Inflammatory macrophage treated with lipopolysaccharide for 1 hour (primary cell): ENCODE data around the gene ANKRD27.
"Not testable (repeated sequence)": the region's sequence is repeated elsewhere in the genome, so short reads cannot be mapped to it uniquely, and the experiment has no call there.

Experiments used
- DNase-seq, 2 donors: peaks; one replicate each; pipeline ENCODE4 v3.0.0-alpha.2; 2020 to 2022

Gene ANKRD27

GRCh38 chr19:32674931-32675719, at the start of gene ANKRD27:
TSS of gene ANKRD27 (minus strand) at chr19:32675180. CDS start at chr19:32659015, 16,165 bp downstream.
- peak; percentile 97 to 99 for DNase-seq

GRCh38 chr19:32720936-32721250, 45.9 kb upstream of the ANKRD27 start:
- DNase-seq, result no peak

GRCh38 chr19:32720216-32720935, 45.4 kb upstream of the ANKRD27 start:
- DNase-seq, result no peak

- DNase-seq, result no peak
Observed at GRCh38 chr19:32719611-32720059, 44.7 kb upstream of the ANKRD27 start, which contains the start of gene TDRD12. TSS of gene TDRD12 (plus strand) at chr19:32719767. CDS start at chr19:32720073, 306 bp downstream.

- DNase-seq, result peak in 1 of 2 donors; percentile 14
Observed at GRCh38 chr19:32718286-32718685, 43.3 kb upstream of the ANKRD27 start.

- no peak for DNase-seq
Observed at GRCh38 chr19:32717496-32717895, 42.5 kb upstream of the ANKRD27 start.

GRCh38 chr19:32716203-32716602, 41.2 kb upstream of the ANKRD27 start:
- not testable (repeated sequence) for DNase-seq

GRCh38 chr19:32711747-32712146, 36.8 kb upstream of the ANKRD27 start:
- no peak for DNase-seq

GRCh38 chr19:32709032-32709431, 34.1 kb upstream of the ANKRD27 start:
- DNase-seq, result no peak

- DNase-seq, result no peak
Observed at GRCh38 chr19:32708457-32708856, 33.5 kb upstream of the ANKRD27 start.

- not testable (repeated sequence) for DNase-seq
Observed at GRCh38 chr19:32704006-32704405, 29.0 kb upstream of the ANKRD27 start.

GRCh38 chr19:32702010-32702409, 27.0 kb upstream of the ANKRD27 start:
- no peak for DNase-seq

GRCh38 chr19:32700129-32700528, 25.1 kb upstream of the ANKRD27 start:
- not testable (repeated sequence) for DNase-seq

GRCh38 chr19:32696771-32697170, 21.8 kb upstream of the ANKRD27 start:
- peak; percentile 86 to 92 for DNase-seq

GRCh38 chr19:32695506-32695905, 20.5 kb upstream of the ANKRD27 start:
- peak; percentile 84 to 91 for DNase-seq

GRCh38 chr19:32694851-32695250, 19.9 kb upstream of the ANKRD27 start:
- not testable (repeated sequence) for DNase-seq

- not testable (repeated sequence) for DNase-seq
Observed at GRCh38 chr19:32694316-32694715, 19.3 kb upstream of the ANKRD27 start.

GRCh38 chr19:32693151-32694108, 18.4 kb upstream of the ANKRD27 start:
- DNase-seq, result peak; percentile 69 to 70

GRCh38 chr19:32692727-32693061, 17.7 kb upstream of the ANKRD27 start:
- DNase-seq, result no peak

GRCh38 chr19:32691952-32692726, 17.2 kb upstream of the ANKRD27 start:
- DNase-seq, result peak; percentile 77 to 89

- peak; percentile 77 to 78 for DNase-seq
Observed at GRCh38 chr19:32691291-32691951, 16.4 kb upstream of the ANKRD27 start, which contains the start of gene NUDT19. TSS of gene NUDT19 (plus strand) at chr19:32691821. CDS start at chr19:32691961, 140 bp downstream.
